GM19023 (cell line): ENCODE results near the gene UBE2QL1.

Experiments
- ATAC-seq: cut with Tn5 transposase; IDR thresholded peaks from one replicate; pipeline ENCODE4 v1.9.1; 2021; ENCODE audit warnings: mild to moderate bottlenecking, moderate library complexity; ENCODE audit not compliant: unreplicated experiment

The UBE2QL1 gene

GRCh38 chr5:6473284-6473683 is 24.6 kb downstream of the UBE2QL1 start:
- no peak for ATAC-seq

- no peak for ATAC-seq
Measured at GRCh38 chr5:6475626-6476312, 27.1 kb downstream of the UBE2QL1 start.

- ATAC-seq: no peak
Measured at GRCh38 chr5:6476313-6476661, 27.6 kb downstream of the UBE2QL1 start.

GRCh38 chr5:6478793-6479192 is 30.1 kb downstream of the UBE2QL1 start:
- ATAC-seq: no peak

- peak; percentile 27 for ATAC-seq
Measured at GRCh38 chr5:6480133-6481051, 31.7 kb downstream of the UBE2QL1 start.

- no peak for ATAC-seq
Measured at GRCh38 chr5:6482735-6483134, 34.1 kb downstream of the UBE2QL1 start.

- peak; percentile 89 for ATAC-seq
Measured at GRCh38 chr5:6483880-6484382, 35.3 kb downstream of the UBE2QL1 start.

- ATAC-seq: no peak
Measured at GRCh38 chr5:6484446-6484845, 35.8 kb downstream of the UBE2QL1 start.

GRCh38 chr5:6484899-6485298 is 36.2 kb downstream of the UBE2QL1 start:
- ATAC-seq: no peak

GRCh38 chr5:6485441-6485840 is 36.8 kb downstream of the UBE2QL1 start:
- no peak for ATAC-seq

- ATAC-seq: no peak
Measured at GRCh38 chr5:6486074-6486473, 37.4 kb downstream of the UBE2QL1 start.

- no peak for ATAC-seq
Measured at GRCh38 chr5:6487081-6487480, 38.4 kb downstream of the UBE2QL1 start.

- no peak for ATAC-seq
Measured at GRCh38 chr5:6488021-6488420, 39.4 kb downstream of the UBE2QL1 start.

- ATAC-seq: no peak
Measured at GRCh38 chr5:6489643-6490185, 41.1 kb downstream of the UBE2QL1 start.

GRCh38 chr5:6490246-6490645 is 41.6 kb downstream of the UBE2QL1 start:
- no peak for ATAC-seq

GRCh38 chr5:6490693-6491092 is 42.0 kb downstream of the UBE2QL1 start:
- no peak for ATAC-seq

- ATAC-seq: no peak
Measured at GRCh38 chr5:6491196-6491918, 42.7 kb downstream of the UBE2QL1 start.

GRCh38 chr5:6491919-6492290 is 43.2 kb downstream of the UBE2QL1 start:
- ATAC-seq: no peak

- no peak for ATAC-seq
Measured at GRCh38 chr5:6492934-6493333, 44.3 kb downstream of the UBE2QL1 start.

GRCh38 chr5:6493681-6494454 is 45.2 kb downstream of the UBE2QL1 start:
- peak; percentile 27 for ATAC-seq
